Activated naive CD8-positive, alpha-beta T cell treated with anti-CD3 and anti-CD28 coated beads, Interleukin-2, amount 50 U/mL, for 24 hours (primary cell): Measurements from ENCODE around the gene MYPOP.

Experiments
- ATAC-seq: fragments of 150-1000 bp; cut with Tn5 transposase; one replicate; pipeline ENCODE4 v1.10.0; 2021
- DNase-seq: peaks from one replicate; pipeline ENCODE4 v3.0.0; 2021
- H3K27ac Mint-ChIP-seq: one replicate; pipeline ENCODE4 v1.8.0; 2021; ENCODE audit warnings: mild to moderate bottlenecking, mixed read lengths
- H3K27me3 Mint-ChIP-seq: one replicate; pipeline ENCODE4 v1.8.0; 2021; ENCODE audit warnings: mixed read lengths
- H3K36me3 Mint-ChIP-seq: one replicate; pipeline ENCODE4 v1.8.0; 2021; ENCODE audit warnings: low read depth, mixed read lengths
- H3K4me1 Mint-ChIP-seq: one replicate; pipeline ENCODE4 v1.8.0; 2021; ENCODE audit warnings: mixed read lengths
- H3K4me3 Mint-ChIP-seq: one replicate; pipeline ENCODE4 v1.8.0; 2021; ENCODE audit warnings: mild to moderate bottlenecking, moderate library complexity, mixed read lengths
- H3K9me3 Mint-ChIP-seq: one replicate; pipeline ENCODE4 v1.8.0; 2021; ENCODE audit warnings: mixed read lengths

Gene MYPOP

DNA sequence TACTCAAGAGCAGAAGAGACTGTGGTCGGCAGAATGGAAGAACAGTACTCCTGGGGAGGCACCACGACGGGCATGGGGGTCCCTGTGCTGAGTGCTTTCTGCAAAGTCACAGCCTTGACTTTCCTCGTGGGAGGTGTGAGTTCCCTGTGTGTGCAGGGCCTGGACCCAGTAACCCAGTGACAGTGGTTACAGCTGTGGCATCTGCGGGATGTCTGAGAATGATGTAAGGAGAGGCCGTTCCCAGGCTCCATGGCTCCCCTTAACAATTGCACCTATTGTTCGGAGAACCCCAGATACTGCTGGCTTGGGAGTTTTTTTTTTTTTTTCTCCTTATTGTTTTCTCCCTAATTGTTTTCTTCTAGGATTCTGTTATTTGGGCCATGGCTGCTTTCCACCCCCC lies 17.3 kb upstream of the MYPOP start:
- no peak overlapping the region for H3K27ac Mint-ChIP-seq
- H3K4me3 Mint-ChIP-seq = no peak overlapping the region
- DNase-seq (no peak), ATAC-seq (no peak)
- H3K9me3 Mint-ChIP-seq = no peaks in the 10 kb centered on the region
- peaks cover 8% of the 10 kb centered on the region for H3K4me1 Mint-ChIP-seq
- no peaks in the 10 kb centered on the region for H3K36me3 Mint-ChIP-seq
- peaks cover 13% of the 10 kb centered on the region for H3K27me3 Mint-ChIP-seq

GRCh38 chr19:45918721-45919120 lies 16.3 kb upstream of the MYPOP start:
- H3K4me3 Mint-ChIP-seq = no peak overlapping the region
- H3K4me1 Mint-ChIP-seq = peaks cover 8% of the 10 kb centered on the region
- no peaks in the 10 kb centered on the region for H3K36me3 Mint-ChIP-seq
- DNase-seq (no peak), ATAC-seq (no peak)
- H3K9me3 Mint-ChIP-seq = no peaks in the 10 kb centered on the region
- H3K27ac Mint-ChIP-seq = no peak overlapping the region
- peaks cover 13% of the 10 kb centered on the region for H3K27me3 Mint-ChIP-seq

- DNase-seq (no peak), ATAC-seq (peak; percentile 31)
- peaks cover 8% of the 10 kb centered on the region for H3K4me1 Mint-ChIP-seq
- H3K27ac Mint-ChIP-seq = no peak overlapping the region
- H3K4me3 Mint-ChIP-seq = no peak overlapping the region
- H3K36me3 Mint-ChIP-seq = no peaks in the 10 kb centered on the region
- H3K9me3 Mint-ChIP-seq = no peaks in the 10 kb centered on the region
- H3K27me3 Mint-ChIP-seq = peaks cover 20% of the 10 kb centered on the region
Measured at GRCh38 chr19:45917421-45918091, 15.1 kb upstream of the MYPOP start.

DNA sequence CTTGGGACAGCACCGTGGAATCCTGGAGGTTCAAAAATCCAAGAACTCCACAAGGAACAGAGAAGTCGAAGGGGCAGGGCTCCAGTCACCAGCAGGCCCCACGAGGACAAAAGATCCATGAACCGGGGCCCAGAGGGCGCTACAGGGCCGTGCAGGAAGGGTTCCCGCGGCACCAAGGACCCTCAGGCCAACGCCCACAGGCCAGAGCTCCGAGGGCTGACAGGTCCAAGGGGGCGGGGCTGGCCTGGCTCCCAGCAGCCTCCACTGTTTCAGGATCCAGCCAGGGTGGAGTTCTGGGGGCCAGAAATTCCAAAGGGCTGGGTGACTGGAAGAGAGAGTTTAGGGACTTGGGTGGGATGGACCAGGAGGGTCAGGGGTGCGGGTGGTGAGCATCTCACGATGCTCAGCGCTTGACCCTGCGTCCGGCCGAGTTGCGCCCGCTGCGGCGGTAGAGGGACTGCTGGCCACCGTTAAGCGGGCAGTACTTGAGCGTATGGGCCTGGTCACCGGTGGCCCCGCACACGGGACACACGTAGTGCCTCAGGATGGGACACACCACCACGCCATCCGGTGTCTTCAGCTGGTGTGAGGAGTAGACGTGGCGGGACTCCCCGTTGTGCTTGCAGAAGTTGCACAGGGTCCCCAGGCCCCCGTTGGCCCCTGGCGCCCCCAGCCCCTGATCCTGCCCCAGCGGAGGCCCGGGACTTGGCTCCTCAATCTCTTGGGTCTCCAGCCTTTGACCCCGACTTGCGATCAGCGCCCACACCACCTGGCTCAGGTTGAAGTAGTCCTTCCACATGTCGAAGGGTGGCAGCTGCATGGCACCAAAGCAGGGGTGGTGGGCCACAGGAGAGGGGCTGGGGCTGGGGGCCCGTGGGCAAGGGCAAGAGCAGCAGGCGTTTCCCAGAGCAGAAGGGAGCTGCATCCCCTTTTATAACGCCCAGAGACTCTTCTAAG lies 11.7 kb upstream of the MYPOP start, which contains the start of gene NANOS2:
Gene NANOS2, minus strand, starts transcription at position 905 of the 957 bp plus-strand sequence. Its CDS starts 85 bp downstream, at position 820.
- Mint-ChIP-seq H3K27ac (no peak within 1 kb of the TSS), H3K36me3 (no peaks in the 10 kb centered on the region), H3K4me3 (no peak within 1 kb of the TSS), H3K4me1 (peaks cover 5% of the 10 kb centered on the region), H3K9me3 (no peaks in the 10 kb centered on the region), H3K27me3 (peaks cover 27% of the 10 kb centered on the region)
- DNase-seq = no peak
- no peak for ATAC-seq

GRCh38 chr19:45911291-45911690 lies 8.9 kb upstream of the MYPOP start:
- DNase-seq = no peak
- Mint-ChIP-seq H3K27me3 (peaks cover 23% of the 10 kb centered on the region), H3K36me3 (no peaks in the 10 kb centered on the region), H3K27ac (no peak overlapping the region), H3K4me1 (no peaks in the 10 kb centered on the region), H3K4me3 (no peak overlapping the region), H3K9me3 (no peaks in the 10 kb centered on the region)
- ATAC-seq = no peak

- Mint-ChIP-seq H3K27ac (no peak overlapping the region), H3K27me3 (peaks cover 21% of the 10 kb centered on the region), H3K9me3 (no peaks in the 10 kb centered on the region), H3K4me3 (no peak overlapping the region), H3K36me3 (no peaks in the 10 kb centered on the region), H3K4me1 (no peaks in the 10 kb centered on the region)
- ATAC-seq = no peak
- DNase-seq = no peak
Measured at GRCh38 chr19:45908956-45909355, 6.5 kb upstream of the MYPOP start.

- H3K9me3 Mint-ChIP-seq = no peaks in the 10 kb centered on the region
- H3K36me3 Mint-ChIP-seq = no peaks in the 10 kb centered on the region
- H3K27ac Mint-ChIP-seq = no peak overlapping the region
- ATAC-seq (no peak), DNase-seq (no peak)
- H3K4me1 Mint-ChIP-seq = peaks cover 12% of the 10 kb centered on the region
- no peak overlapping the region for H3K4me3 Mint-ChIP-seq
- H3K27me3 Mint-ChIP-seq = peaks cover 9% of the 10 kb centered on the region
Measured at GRCh38 chr19:45906221-45906620, 3.8 kb upstream of the MYPOP start.

- DNase-seq (no peak), ATAC-seq (no peak)
- Mint-ChIP-seq H3K27ac (no peak overlapping the region), H3K27me3 (peaks cover 7% of the 10 kb centered on the region), H3K4me3 (no peak overlapping the region), H3K4me1 (peaks cover 19% of the 10 kb centered on the region), H3K9me3 (no peaks in the 10 kb centered on the region), H3K36me3 (peaks cover 2% of the 10 kb centered on the region)
Measured at GRCh38 chr19:45905011-45905410, 2.6 kb upstream of the MYPOP start.

- Mint-ChIP-seq H3K4me3 (peak overlapping the region; percentile 90), H3K27ac (peak overlapping the region; percentile 90)
Measured at GRCh38 chr19:45902651-45903625, 525 bp upstream of the MYPOP start.

DNA sequence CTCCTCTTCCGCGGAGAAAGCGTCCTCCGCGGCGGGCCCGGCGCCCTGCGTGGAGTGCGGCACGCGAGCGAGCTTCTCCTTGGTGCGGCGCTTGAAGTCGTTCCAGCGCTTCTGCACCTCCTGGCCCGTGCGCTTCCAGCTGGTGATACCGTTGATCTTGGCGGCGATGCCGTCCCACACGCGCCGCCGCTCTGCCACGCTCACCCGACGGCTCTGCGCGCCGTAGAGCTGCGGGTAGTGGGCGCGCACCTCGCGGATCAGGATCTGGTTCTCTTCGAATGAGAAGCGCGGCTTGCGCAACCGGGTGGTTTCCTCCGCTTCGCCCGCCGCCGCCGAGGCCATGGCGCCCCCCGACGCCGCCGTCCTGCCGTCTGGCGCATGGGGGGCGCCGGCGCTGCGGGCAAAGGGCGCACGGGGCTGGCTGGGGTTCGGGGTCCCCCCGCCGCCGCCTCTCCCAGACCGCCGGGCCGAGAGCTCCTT lies 941 bp downstream of the MYPOP start:
- ATAC-seq (no peak), DNase-seq (peak; percentile 46)
- Mint-ChIP-seq H3K27ac (no peak overlapping the region), H3K9me3 (no peaks in the 10 kb centered on the region), H3K36me3 (peaks cover 12% of the 10 kb centered on the region), H3K27me3 (peaks cover 4% of the 10 kb centered on the region), H3K4me3 (peak overlapping the region; percentile 90), H3K4me1 (peaks cover 19% of the 10 kb centered on the region)

More at GRCh38 chr19:45902651-45903625, 525 bp upstream of the MYPOP start:
- peak; percentile 100 for DNase-seq
- no peaks in the 10 kb centered on the region for H3K9me3 Mint-ChIP-seq
- peaks cover 19% of the 10 kb centered on the region for H3K4me1 Mint-ChIP-seq
- peaks cover 4% of the 10 kb centered on the region for H3K27me3 Mint-ChIP-seq
- peak; percentile 94 for ATAC-seq
- H3K36me3 Mint-ChIP-seq = peaks cover 12% of the 10 kb centered on the region

GRCh38 chr19:45900738-45901431 lies 1.5 kb downstream of the MYPOP start:
- Mint-ChIP-seq H3K4me3 (peak overlapping the region; percentile 37), H3K36me3 (peaks cover 12% of the 10 kb centered on the region), H3K27ac (no peak overlapping the region), H3K4me1 (peaks cover 19% of the 10 kb centered on the region), H3K27me3 (peaks cover 3% of the 10 kb centered on the region), H3K9me3 (no peaks in the 10 kb centered on the region)
- DNase-seq = no peak
- no peak for ATAC-seq

DNA sequence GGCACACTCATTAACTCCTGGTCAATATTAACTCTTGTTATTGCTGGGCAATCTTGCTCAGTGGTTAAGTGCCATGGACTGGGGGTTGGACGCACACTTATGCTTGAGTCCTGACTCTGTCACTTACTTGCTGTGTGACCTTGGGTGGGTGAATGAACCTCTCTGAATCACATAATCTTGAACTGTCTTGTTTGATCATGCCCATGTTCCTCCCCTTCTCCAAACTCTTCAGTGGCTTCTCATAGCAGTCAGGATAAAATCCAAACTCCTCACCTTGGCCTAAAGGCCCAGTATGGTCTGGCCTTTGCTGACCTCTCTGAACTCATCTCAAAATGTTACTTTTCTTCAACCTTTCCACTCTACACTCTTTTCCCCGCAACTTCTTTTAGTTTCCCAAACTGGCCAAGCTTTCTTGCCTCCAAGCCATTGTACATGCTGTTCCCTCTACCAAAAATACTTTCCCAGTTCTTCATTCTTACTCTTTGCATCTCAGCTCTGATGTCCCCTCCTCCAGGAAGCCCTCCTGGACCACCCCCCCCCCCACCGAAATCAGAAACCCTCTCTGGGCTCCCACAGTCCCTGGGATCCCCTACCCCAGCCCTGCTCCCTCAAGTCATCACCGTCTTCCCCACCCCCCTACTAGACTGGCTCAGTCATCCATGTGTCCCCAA lies 2.4 kb downstream of the MYPOP start:
- no peaks in the 10 kb centered on the region for H3K9me3 Mint-ChIP-seq
- no peak overlapping the region for H3K4me3 Mint-ChIP-seq
- H3K4me1 Mint-ChIP-seq = peaks cover 19% of the 10 kb centered on the region
- H3K27me3 Mint-ChIP-seq = peaks cover 2% of the 10 kb centered on the region
- no peak overlapping the region for H3K27ac Mint-ChIP-seq
- ATAC-seq (no peak), DNase-seq (no peak)
- H3K36me3 Mint-ChIP-seq = peaks cover 12% of the 10 kb centered on the region

DNA sequence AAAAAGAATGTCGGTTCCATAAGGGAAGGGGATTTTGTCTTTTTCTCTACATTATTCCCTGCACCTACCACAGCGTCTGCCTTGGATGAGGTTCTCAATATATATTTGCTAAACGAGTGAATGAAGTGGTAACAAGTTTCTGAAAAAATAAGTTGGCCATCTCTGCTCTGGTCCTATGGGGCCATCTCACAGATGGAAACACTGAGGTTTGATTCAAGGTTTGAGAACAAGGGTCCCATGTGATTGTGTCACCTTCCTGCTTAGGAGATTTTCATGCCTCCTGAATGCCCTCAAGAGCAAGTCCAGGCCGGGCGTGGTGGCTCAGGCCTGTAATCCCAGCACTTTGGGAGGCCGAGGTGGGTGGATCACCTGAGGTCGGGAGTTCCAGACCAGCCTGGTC lies 3.2 kb downstream of the MYPOP start:
- ATAC-seq = no peak
- Mint-ChIP-seq H3K9me3 (no peaks in the 10 kb centered on the region), H3K4me3 (no peak overlapping the region), H3K27ac (no peak overlapping the region), H3K36me3 (peaks cover 12% of the 10 kb centered on the region), H3K4me1 (peaks cover 19% of the 10 kb centered on the region), H3K27me3 (peaks cover 2% of the 10 kb centered on the region)
- DNase-seq = no peak
